Measurements from ENCODE around the gene DIP2A. TPM values are rescaled to one million over a fixed set of nuclear protein-coding genes. Genes with fewer than 3 reads are reported as not detected.

DIP2A gene
- total RNA-seq, 1 donor from 2014 or later, result 20.9 TPM

DNA sequence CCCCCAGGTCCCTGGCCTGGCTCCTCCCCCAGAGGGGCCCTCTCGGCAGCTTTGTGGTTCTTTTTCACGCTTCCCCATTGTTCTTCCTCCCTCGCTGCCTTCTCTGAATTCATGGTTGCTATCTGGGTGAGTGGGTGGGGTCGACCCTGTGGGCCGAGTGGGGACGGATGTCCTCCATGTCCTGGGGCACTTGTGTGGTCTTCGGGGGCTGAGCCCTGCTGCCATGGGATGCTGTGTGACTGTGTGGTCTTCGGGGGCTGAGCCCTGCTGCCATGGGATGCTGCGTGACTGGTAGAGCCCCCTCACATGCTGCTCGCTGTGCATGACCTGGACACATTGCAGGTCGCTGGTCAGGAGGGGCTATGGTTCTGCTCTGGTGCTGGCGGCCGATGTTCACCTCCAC, 21.6 kb upstream of the DIP2A start:
- TF ChIP-seq, protein P1, sequence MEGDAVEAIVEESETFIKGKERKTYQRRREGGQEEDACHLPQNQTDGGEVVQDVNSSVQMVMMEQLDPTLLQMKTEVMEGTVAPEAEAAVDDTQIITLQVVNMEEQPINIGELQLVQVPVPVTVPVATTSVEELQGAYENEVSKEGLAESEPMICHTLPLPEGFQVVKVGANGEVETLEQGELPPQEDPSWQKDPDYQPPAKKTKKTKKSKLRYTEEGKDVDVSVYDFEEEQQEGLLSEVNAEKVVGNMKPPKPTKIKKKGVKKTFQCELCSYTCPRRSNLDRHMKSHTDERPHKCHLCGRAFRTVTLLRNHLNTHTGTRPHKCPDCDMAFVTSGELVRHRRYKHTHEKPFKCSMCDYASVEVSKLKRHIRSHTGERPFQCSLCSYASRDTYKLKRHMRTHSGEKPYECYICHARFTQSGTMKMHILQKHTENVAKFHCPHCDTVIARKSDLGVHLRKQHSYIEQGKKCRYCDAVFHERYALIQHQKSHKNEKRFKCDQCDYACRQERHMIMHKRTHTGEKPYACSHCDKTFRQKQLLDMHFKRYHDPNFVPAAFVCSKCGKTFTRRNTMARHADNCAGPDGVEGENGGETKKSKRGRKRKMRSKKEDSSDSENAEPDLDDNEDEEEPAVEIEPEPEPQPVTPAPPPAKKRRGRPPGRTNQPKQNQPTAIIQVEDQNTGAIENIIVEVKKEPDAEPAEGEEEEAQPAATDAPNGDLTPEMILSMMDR (conservative IDR thresholded peaks at IDR 0.05; ENCODE audit: low read depth, low read length), result no peak
- DNase-seq (ENCODE audit: low read depth), result no peak
- no peak overlapping the region for H3K4me3 ChIP-seq (ENCODE audit: low read depth, low read length)

DNA sequence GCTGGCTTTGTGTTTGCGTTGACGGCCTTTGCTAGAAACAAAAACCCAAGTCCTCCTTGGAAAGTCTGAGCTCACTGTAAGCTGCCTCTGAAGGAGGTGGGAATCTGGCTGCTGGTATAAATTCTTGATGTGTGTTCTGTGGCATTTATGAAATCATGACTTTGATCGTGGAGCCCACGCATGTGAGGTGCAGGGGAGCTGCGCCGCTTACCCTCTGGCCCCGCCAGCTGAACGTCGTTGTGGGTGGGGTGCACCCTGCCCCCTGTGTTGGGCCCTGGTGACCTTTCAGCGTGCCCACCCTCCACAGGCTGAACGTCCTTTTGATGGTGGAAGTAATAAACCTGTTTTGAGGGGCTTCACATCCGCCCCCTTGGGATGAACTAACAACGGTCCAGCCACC, 21.2 kb upstream of the DIP2A start:
- no peak for DNase-seq (ENCODE audit: low read depth)
- no peak overlapping the region for H3K4me3 ChIP-seq (ENCODE audit: low read depth, low read length)
- TF ChIP-seq, protein P1 (conservative IDR thresholded peaks at IDR 0.05; ENCODE audit: low read depth, low read length), result no peak

DNA sequence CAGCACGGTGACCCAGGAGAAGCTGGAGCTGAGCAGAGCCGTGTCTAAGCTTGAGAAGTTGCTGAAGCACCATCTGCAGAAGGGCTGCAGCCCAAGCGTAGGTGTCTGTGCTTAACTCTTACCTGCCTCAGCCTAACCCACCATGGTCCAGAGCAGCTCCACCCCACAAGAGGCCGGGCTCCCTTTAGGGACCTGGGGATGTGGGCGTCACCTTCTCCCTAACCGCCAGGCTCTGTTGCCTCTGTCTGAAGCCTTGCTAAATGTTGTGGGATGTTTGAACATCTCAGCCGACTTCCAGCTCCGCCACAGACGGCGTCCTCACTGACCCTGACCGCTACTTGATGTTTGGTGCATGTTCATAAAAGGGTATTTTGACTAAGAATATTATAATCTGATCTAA, 20.4 kb upstream of the DIP2A start:
- no peak overlapping the region for H3K4me3 ChIP-seq (ENCODE audit: low read depth, low read length)
- no peak for DNase-seq (ENCODE audit: low read depth)
- TF ChIP-seq, protein P1 (conservative IDR thresholded peaks at IDR 0.05; ENCODE audit: low read depth, low read length), result no peak

DNA sequence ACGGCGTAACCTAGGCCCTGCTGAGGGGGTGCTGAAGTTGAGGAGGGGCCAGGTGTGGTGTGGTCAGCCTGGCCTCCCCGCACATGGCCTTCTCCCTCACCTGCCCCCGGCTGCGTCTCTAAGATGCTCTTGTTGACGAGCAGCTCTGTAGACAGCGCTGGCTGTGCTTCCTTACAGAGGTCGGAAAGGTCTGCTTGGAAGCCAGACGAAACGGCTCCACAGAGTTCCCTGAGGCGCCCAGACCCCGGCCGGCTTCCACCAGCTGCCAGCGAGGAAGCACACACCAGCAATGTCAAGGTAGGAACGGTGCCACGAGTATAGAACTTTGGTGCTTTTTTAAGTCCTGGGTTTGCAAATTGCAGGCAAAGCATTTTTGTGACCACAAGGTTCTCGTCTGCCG, 18.8 kb upstream of the DIP2A start:
- TF ChIP-seq, protein P1 (conservative IDR thresholded peaks at IDR 0.05; ENCODE audit: low read depth, low read length), result no peak
- no peak overlapping the region for H3K4me3 ChIP-seq (ENCODE audit: low read depth, low read length)
- no peak for DNase-seq (ENCODE audit: low read depth)

DNA sequence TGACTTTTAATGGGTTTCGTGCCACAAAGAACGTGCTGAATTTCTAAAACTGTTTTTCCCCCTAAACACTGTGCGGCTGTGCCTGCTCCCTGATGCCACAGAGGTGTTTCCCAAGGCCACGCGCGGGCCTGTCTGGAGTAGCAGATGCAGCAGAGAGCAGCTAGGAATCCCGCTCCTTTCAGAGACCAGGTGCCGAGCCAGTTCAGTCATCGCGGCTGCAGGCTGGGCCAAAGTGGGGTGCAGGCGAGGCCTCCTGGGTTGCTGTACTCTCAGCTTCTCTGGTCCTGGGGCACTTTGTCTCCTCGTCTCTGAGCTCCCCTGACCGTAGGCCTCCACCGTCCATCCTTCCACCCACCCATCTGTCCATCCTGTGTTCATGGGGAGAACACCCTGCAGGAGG, 17.4 kb upstream of the DIP2A start:
- no peak for DNase-seq (ENCODE audit: low read depth)
- H3K4me3 ChIP-seq (ENCODE audit: low read depth, low read length), result no peak overlapping the region
- TF ChIP-seq, protein P1 (conservative IDR thresholded peaks at IDR 0.05; ENCODE audit: low read depth, low read length), result no peak

DNA sequence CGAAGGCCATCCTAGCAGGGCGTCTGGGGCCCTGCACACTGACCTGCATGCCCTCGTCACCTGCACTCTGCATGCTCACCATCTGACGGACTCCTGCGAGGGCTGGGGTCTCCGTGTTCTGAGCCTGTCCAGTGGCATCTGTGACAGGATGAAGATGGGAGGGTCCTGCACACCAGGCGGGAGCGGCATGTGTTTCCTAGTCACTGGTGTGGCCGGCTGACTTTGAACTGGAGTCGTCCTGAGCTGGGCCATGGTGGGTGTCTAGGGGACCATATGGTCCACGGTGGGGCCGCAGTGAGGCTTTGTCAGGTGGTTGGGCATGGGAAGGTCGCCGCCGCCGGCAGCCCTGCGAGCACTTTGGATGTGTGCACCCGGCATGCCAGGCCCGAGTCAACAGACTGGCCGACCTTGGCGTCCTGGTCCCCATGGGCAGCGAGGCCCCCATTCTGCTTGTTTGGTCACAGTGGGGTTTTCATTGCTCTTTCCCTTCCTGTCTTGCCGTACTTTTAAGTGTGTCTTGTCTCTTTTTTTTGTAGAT, 16.7 kb upstream of the DIP2A start:
- TF ChIP-seq, protein P1 (conservative IDR thresholded peaks at IDR 0.05; ENCODE audit: low read depth, low read length), result no peak
- H3K4me3 ChIP-seq (ENCODE audit: low read depth, low read length), result no peak overlapping the region
- DNase-seq (ENCODE audit: low read depth), result no peak

DNA sequence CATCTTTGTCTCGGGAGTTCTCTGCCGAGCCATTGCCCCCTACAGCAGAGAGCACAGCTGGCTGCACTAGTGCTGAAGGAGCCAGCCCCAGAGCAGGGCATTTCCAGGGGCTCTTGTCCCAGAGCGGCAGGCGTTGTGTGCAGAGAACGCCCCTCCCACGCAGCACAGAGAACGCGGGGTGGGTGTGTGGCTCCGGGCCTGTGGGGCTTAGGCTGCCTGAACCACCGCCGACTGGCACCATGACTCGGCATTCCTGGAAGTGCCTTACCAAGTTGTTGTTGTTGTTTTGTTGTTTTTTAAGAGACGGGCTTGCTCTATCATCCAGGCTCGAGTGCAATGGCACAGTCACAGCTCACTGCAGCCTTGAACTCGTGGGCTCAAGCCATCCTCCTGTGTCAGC, 15.8 kb upstream of the DIP2A start:
- no peak for DNase-seq (ENCODE audit: low read depth)
- H3K4me3 ChIP-seq (ENCODE audit: low read depth, low read length), result no peak overlapping the region

More for the DNA sequence above, 15.8 kb upstream of the DIP2A start:
- TF ChIP-seq, protein P1 (conservative IDR thresholded peaks at IDR 0.05; ENCODE audit: low read depth, low read length), result no peak
